Measurements from ENCODE around the gene MAP3K10.

GRCh38 chr19:40213251-40213829, 22.1 kb downstream of the MAP3K10 start:
- TF ChIP-seq CTCF (IDR thresholded peaks at IDR 0.05) = no peak
- no peak for TF ChIP-seq POLR2A (IDR thresholded peaks at IDR 0.05)

Data from testis (tissue), 2 donors.